Measurements from ENCODE around the gene NARF.

The NARF gene

GRCh38 chr17:82433560-82434215, 24.9 kb upstream of the NARF start:
- DNase-seq (ENCODE audit: low read depth) = no peak

GRCh38 chr17:82434216-82434565, 24.4 kb upstream of the NARF start:
- no peak for DNase-seq (ENCODE audit: low read depth)

- DNase-seq (ENCODE audit: low read depth) = no peak
These were observed 23.4 kb upstream of the NARF start for GRCh38 chr17:82435103-82435502.

- no peak for DNase-seq (ENCODE audit: low read depth)
These were observed 22.6 kb upstream of the NARF start for GRCh38 chr17:82435601-82436583.

GRCh38 chr17:82436601-82437324, 21.8 kb upstream of the NARF start:
- DNase-seq (ENCODE audit: low read depth) = no peak

- no peak for DNase-seq (ENCODE audit: low read depth)
These were observed 21.2 kb upstream of the NARF start for GRCh38 chr17:82437325-82437668.

GRCh38 chr17:82438401-82439193, 19.9 kb upstream of the NARF start:
- no peak for DNase-seq (ENCODE audit: low read depth)

GRCh38 chr17:82439194-82439828, 19.2 kb upstream of the NARF start:
- DNase-seq (ENCODE audit: low read depth) = no peak

GRCh38 chr17:82439829-82440365, 18.6 kb upstream of the NARF start:
- DNase-seq (ENCODE audit: low read depth) = no peak

- no peak for DNase-seq (ENCODE audit: low read depth)
These were observed 18.0 kb upstream of the NARF start for GRCh38 chr17:82440469-82440981.

- DNase-seq (ENCODE audit: low read depth) = no peak
These were observed 17.4 kb upstream of the NARF start for GRCh38 chr17:82440991-82441627.

GRCh38 chr17:82441691-82442487, 16.7 kb upstream of the NARF start:
- no peak for DNase-seq (ENCODE audit: low read depth)

- no peak for DNase-seq (ENCODE audit: low read depth)
These were observed 15.7 kb upstream of the NARF start for GRCh38 chr17:82442643-82443464.

GRCh38 chr17:82443465-82444283, 14.9 kb upstream of the NARF start:
- DNase-seq (ENCODE audit: low read depth) = no peak

GRCh38 chr17:82444284-82444893, 14.2 kb upstream of the NARF start:
- DNase-seq (ENCODE audit: low read depth) = no peak

GRCh38 chr17:82444941-82445521, 13.5 kb upstream of the NARF start:
- no peak for DNase-seq (ENCODE audit: low read depth)

- DNase-seq (ENCODE audit: low read depth) = no peak
These were observed 13.0 kb upstream of the NARF start for GRCh38 chr17:82445542-82445941.
